IMR-90 (cell line): ENCODE measurements around the gene PDCD6IP. TPM values are rescaled to one million over a fixed set of nuclear protein-coding genes. Genes with fewer than 3 reads are reported as not detected.

Experiments
- ATAC-seq: fragments of 200-7000 bp; cut with Tn5 transposase; 2 replicates; pipeline ENCODE4 v1.9.1; 2020; ENCODE audit warnings: low read depth, mild to moderate bottlenecking, moderate library complexity
- BruUV-seq: library from RNA; stranded (reverse); fragments of 400-500 nt; replicated peaks from 2 replicates; lab custom pipeline; 2021; lab: Mats Ljungman, UMichigan
- CTCF ChIA-PET: fragments of 300-600 bp; formaldehyde crosslinking; extraction: SDS; loops from one replicate; lab custom pipeline; 2021; ENCODE audit warnings: antibody characterized with exemption; lab: Yijun Ruan, JAX
- POLR2A ChIA-PET: fragments of 300-600 bp; sonication (Branson Sonifier 250); formaldehyde crosslinking; loops from one replicate; lab custom pipeline; 2022; ENCODE audit warnings: antibody characterized with exemption; ENCODE audit not compliant: unreplicated experiment; lab: Charles Lee
- DNase-seq: peaks from one replicate; pipeline ENCODE4 v3.0.0; 2013
- H2AFZ ChIP-seq: replicated peaks from 2 replicates; pipeline ENCODE3; 2013; ENCODE audit warnings: low read length, mild to moderate bottlenecking; ENCODE audit not compliant: poor library complexity
- H2AK5ac ChIP-seq: 2 replicates; pipeline ENCODE4 v1.6.1; 2013; ENCODE audit warnings: low read depth, low read length, inconsistent platforms
- H2AK9ac ChIP-seq: replicated peaks from 2 replicates; pipeline ENCODE3; 2013; ENCODE audit warnings: mild to moderate bottlenecking, low read depth, low read length, moderate library complexity; ENCODE audit not compliant: poor library complexity
- H2BK120ac ChIP-seq: 2 replicates; pipeline ENCODE4 v1.6.1; 2013; ENCODE audit warnings: low read depth, low read length, inconsistent platforms
- H2BK15ac ChIP-seq: 3 replicates; pipeline ENCODE4 v1.6.1; 2013; ENCODE audit warnings: low read depth, low read length, inconsistent platforms
- H2BK20ac ChIP-seq: 2 replicates; pipeline ENCODE4 v1.6.1; 2013; ENCODE audit warnings: low read depth, mild to moderate bottlenecking, inconsistent platforms, low read length, moderate library complexity
- H2BK5ac ChIP-seq: 2 replicates; pipeline ENCODE4 v1.6.1; 2013; ENCODE audit warnings: mild to moderate bottlenecking, low read depth, low read length, inconsistent platforms; ENCODE audit not compliant: poor library complexity, severe bottlenecking
- H3K14ac ChIP-seq: replicated peaks from 2 replicates; pipeline ENCODE4 v1.6.1; 2013; ENCODE audit warnings: low read depth, low read length, inconsistent platforms
- H3K18ac ChIP-seq: 2 replicates; pipeline ENCODE4 v1.6.1; 2013; ENCODE audit warnings: low read depth, low read length, control low read depth
- H3K23ac ChIP-seq: 2 replicates; pipeline ENCODE4 v1.6.1; 2013; ENCODE audit warnings: low read depth, low read length, inconsistent platforms
- H3K27ac ChIP-seq: 2 replicates; pipeline ENCODE4 v1.5.1; 2013; ENCODE audit warnings: mild to moderate bottlenecking, control low read depth, low read length; ENCODE audit not compliant: insufficient read depth
- H3K27me3 ChIP-seq: 2 replicates; pipeline ENCODE4 v1.6.1; 2013; ENCODE audit warnings: low read length; ENCODE audit not compliant: control insufficient read depth, insufficient read depth
- H3K36me3 ChIP-seq: 2 replicates; pipeline ENCODE4 v1.6.1; 2013; ENCODE audit warnings: low read length, mixed read lengths; ENCODE audit not compliant: control insufficient read depth, insufficient read depth
- H3K4ac ChIP-seq: 2 replicates; pipeline ENCODE4 v1.6.1; 2013; ENCODE audit warnings: low read depth, low read length, inconsistent platforms
- H3K4me1 ChIP-seq: 2 replicates; pipeline ENCODE4 v1.6.1; 2013; ENCODE audit warnings: low read length, mixed read lengths; ENCODE audit not compliant: control insufficient read depth, insufficient read depth
- H3K4me2 ChIP-seq: 2 replicates; pipeline ENCODE4 v1.6.1; 2013; ENCODE audit warnings: low read depth, mild to moderate bottlenecking, control low read depth, low read length, moderate library complexity
- H3K4me3 ChIP-seq: 2 replicates; pipeline ENCODE4 v1.5.1; 2013; ENCODE audit warnings: low read depth, mild to moderate bottlenecking, control low read depth, low read length, moderate library complexity; ENCODE audit not compliant: insufficient read depth
- H3K56ac ChIP-seq: 2 replicates; pipeline ENCODE4 v1.6.1; 2013; ENCODE audit warnings: low read length, inconsistent platforms; ENCODE audit not compliant: insufficient read depth; ENCODE audit errors: extremely low read depth
- H3K79me1 ChIP-seq, 2 experiments: 2 replicates each; pipeline ENCODE4 v1.6.1; 2013; ENCODE audit warnings: low read length in 2 of 2, inconsistent platforms in 1 of 2, low read depth in 1 of 2
- H3K9ac ChIP-seq: 2 replicates; pipeline ENCODE4 v1.6.1; 2013; ENCODE audit warnings: low read depth, low read length, control low read depth
- H3K9me1 ChIP-seq: 2 replicates; pipeline ENCODE4 v1.6.1; 2013; ENCODE audit warnings: low read length, inconsistent platforms; ENCODE audit not compliant: insufficient read depth
- H3K9me3 ChIP-seq: 2 replicates; pipeline ENCODE4 v1.6.1; 2013; ENCODE audit warnings: low read length; ENCODE audit not compliant: control insufficient read depth, insufficient read depth
- H4K20me1 ChIP-seq: 2 replicates; pipeline ENCODE4 v1.6.1; 2013; ENCODE audit warnings: low read length, inconsistent platforms; ENCODE audit not compliant: insufficient read depth
- H4K5ac ChIP-seq: 2 replicates; pipeline ENCODE4 v1.6.1; 2013; ENCODE audit warnings: mild to moderate bottlenecking, low read depth, low read length, control low read depth
- H4K8ac ChIP-seq, 2 experiments: 2 replicates each; pipeline ENCODE4 v1.6.1; 2013; ENCODE audit warnings: low read depth in 2 of 2, low read length in 2 of 2, control low read depth in 1 of 2, inconsistent platforms in 1 of 2
- H4K91ac ChIP-seq: 2 replicates; pipeline ENCODE4 v1.6.1; 2013; ENCODE audit warnings: low read depth, low read length, inconsistent platforms; ENCODE audit not compliant: insufficient read depth
- BHLHE40 ChIP-seq: fragments of 150-350 bp; IDR thresholded peaks from 2 replicates; pipeline ENCODE4 v1.6.1; 2016; ENCODE audit warnings: mild to moderate bottlenecking, low read depth, low read length
- CEBPB ChIP-seq: IDR thresholded peaks from 2 replicates; pipeline ENCODE4 v1.6.1; 2012; ENCODE audit warnings: low read depth, low read length, improper control_type of control experiment
- CHD1 ChIP-seq: IDR thresholded peaks from 2 replicates; pipeline ENCODE4 v1.6.1; 2012; ENCODE audit warnings: low read depth, low read length, improper control_type of control experiment
- FOS ChIP-seq: fragments of 150-350 bp; IDR thresholded peaks from 2 replicates; pipeline ENCODE4 v1.6.1; 2016; ENCODE audit warnings: low read depth, low read length
- MAZ ChIP-seq: IDR thresholded peaks from 2 replicates; pipeline ENCODE4 v1.6.1; 2012; ENCODE audit warnings: low read depth, mild to moderate bottlenecking, low read length, improper control_type of control experiment, moderate library complexity, borderline replicate concordance
- MXI1 ChIP-seq: IDR thresholded peaks from 2 replicates; pipeline ENCODE4 v1.6.1; 2012; ENCODE audit warnings: low read depth, mild to moderate bottlenecking, low read length, moderate library complexity, borderline replicate concordance
- POLR2A ChIP-seq: IDR thresholded peaks from 2 replicates; pipeline ENCODE4 v1.6.1; 2012; ENCODE audit warnings: mild to moderate bottlenecking, low read depth, low read length
- RAD21 ChIP-seq: IDR thresholded peaks from 2 replicates; pipeline ENCODE4 v1.6.1; 2012; ENCODE audit warnings: low read length, improper control_type of control experiment
- RCOR1 ChIP-seq: IDR thresholded peaks from 2 replicates; pipeline ENCODE4 v1.6.1; 2012; ENCODE audit warnings: mild to moderate bottlenecking, low read length, improper control_type of control experiment; ENCODE audit not compliant: insufficient replicate concordance
- RFX5 ChIP-seq: IDR thresholded peaks from 2 replicates; pipeline ENCODE4 v1.8.0; 2012; ENCODE audit warnings: low read depth, mild to moderate bottlenecking, low read length, moderate library complexity
- SMC3 ChIP-seq: fragments of 150-350 bp; IDR thresholded peaks from 2 replicates; pipeline ENCODE4 v1.6.1; 2016; ENCODE audit warnings: low read depth, mild to moderate bottlenecking, antibody characterized with exemption, low read length, moderate library complexity
- USF2 ChIP-seq: fragments of 150-350 bp; IDR thresholded peaks from 2 replicates; pipeline ENCODE4 v1.6.1; 2017; ENCODE audit warnings: mild to moderate bottlenecking, antibody characterized with exemption, low read length, low read depth
- WGBS, 2 experiments: methylation state at CpG; one replicate each; pipeline versions ENCODE4 v1.1.5 to v1.1.7; 2013; ENCODE audit warnings: missing lambda C conversion rate in 2 of 2; ENCODE audit not compliant: insufficient read length in 1 of 2; ENCODE audit errors: extremely low coverage in 2 of 2; 5-methylcytosine and 5-hydroxymethylcytosine counted together
- dilution Hi-C: fragments of 300-500 bp; cut with HindIII; formaldehyde crosslinking; loops from one replicate; pipeline ENCODE4 v1.14.3; 2018; ENCODE audit warnings: low sequenced_read_pairs; ENCODE audit not compliant: unreplicated experiment
- in situ Hi-C: fragments of 300-500 bp; cut with MboI; formaldehyde crosslinking; loops from 3 replicates; pipeline ENCODE4 v1.14.3; 2019; ENCODE audit warnings: low sequenced_read_pairs, inconsistent platforms, mixed read lengths
- intact Hi-C: fragments of 100-400 bp; cut with micrococcal nuclease; formaldehyde crosslinking; loops from 2 replicates; pipeline ENCODE4 v1.10.0; 2022
- polyA plus RNA-seq, 3 experiments: library from polyadenylated mRNA; depleted of rRNA; stranded (reverse); fragments of >200 nt; gene quantifications; 2 replicates each; pipeline ENCODE4 v1.2.3, GENCODE V29; 2012; ENCODE audit warnings: low replicate concordance in 1 of 3
- total RNA-seq: library from RNA; depleted of rRNA; stranded (reverse); fragments of >200 nt; gene quantifications from 2 replicates; pipeline ENCODE4 v1.2.3, GENCODE V29; 2012
- TF ChIP-seq, protein P1 (sequence below): fragments of 150-350 bp; IDR thresholded peaks from 2 replicates; pipeline ENCODE4 v1.6.1; 2016; ENCODE audit warnings: low read depth, mild to moderate bottlenecking, low read length, moderate library complexity, borderline replicate concordance
- TF ChIP-seq, protein P2 (sequence below): conservative IDR thresholded peaks from 2 replicates; pipeline ENCODE4 v1.5.1; 2012; ENCODE audit warnings: mild to moderate bottlenecking, low read depth, low read length, improper control_type of control experiment

The PDCD6IP gene
- total and polyA plus RNA-seq, 2 of the 4 experiments (the other 2 are of a cell fraction) = 68.1 to 78.3 TPM

GRCh38 chr3:33881156-33882064, 83.0 kb downstream of the PDCD6IP start:
- Histone ChIP-seq H3K4me1 (peaks cover 3% of the 10 kb centered on the region; the same call in 1 of the 2 replicates), H3K9me1 (no peaks in the 10 kb centered on the region), H2BK15ac (no peak overlapping the region), H4K91ac (no peak overlapping the region), H3K9ac (no peak overlapping the region), H3K4me2 (no peak overlapping the region), H2BK120ac (no peak overlapping the region), H2BK5ac (no peak overlapping the region), H4K8ac (no peak overlapping the region), H2AK5ac (no peak overlapping the region), H3K4me3 (no peak overlapping the region), H3K4ac (no peak overlapping the region), H3K14ac (no peak overlapping the region), H3K56ac (no peak overlapping the region), H4K5ac (no peak overlapping the region), H2AFZ (no peak overlapping the region), H3K18ac (no peak overlapping the region), H4K20me1 (no peaks in the 10 kb centered on the region), H3K27me3 (no peaks in the 10 kb centered on the region), H2BK20ac (no peak overlapping the region), H3K27ac (no peak overlapping the region), H3K23ac (no peak overlapping the region), H3K9me3 (no peaks in the 10 kb centered on the region), H2AK9ac (no peak overlapping the region), H3K79me1 (no peaks in the 10 kb centered on the region), H3K36me3 (no peaks in the 10 kb centered on the region)
- POLR2A ChIA-PET = no interaction called here
- ATAC-seq = no peak
- BruUV-seq = no TSS peak
- 78% methylated on average over 7 of the region's 14 CpGs; no CpG with 5 or more reads in 1 of the 2 experiments for WGBS, 2 experiments
- DNase-seq = no peak
- CTCF ChIA-PET = interaction anchor here (0.6 kb wide), 2 partner anchors 12 to 37 kb away, joined by 4 to 6 read pairs; no protein-coding TSS in a partner anchor
- in situ Hi-C loops = no loop called here
- intact Hi-C loops = loop anchor here (5.0 kb wide), 2 partner anchors 101 to 381 kb away; no protein-coding TSS in a partner anchor
- dilution Hi-C loops = no loop called here
- TF ChIP-seq CHD1 (no peak), RCOR1 (no peak), RAD21 (no peak), MAZ (no peak), POLR2A (no peak), BHLHE40 (no peak), RFX5 (no peak), FOS (no peak), SMC3 (no peak), USF2 (no peak), MXI1 (no peak), CEBPB (no peak)
- TF ChIP-seq, protein P1, sequence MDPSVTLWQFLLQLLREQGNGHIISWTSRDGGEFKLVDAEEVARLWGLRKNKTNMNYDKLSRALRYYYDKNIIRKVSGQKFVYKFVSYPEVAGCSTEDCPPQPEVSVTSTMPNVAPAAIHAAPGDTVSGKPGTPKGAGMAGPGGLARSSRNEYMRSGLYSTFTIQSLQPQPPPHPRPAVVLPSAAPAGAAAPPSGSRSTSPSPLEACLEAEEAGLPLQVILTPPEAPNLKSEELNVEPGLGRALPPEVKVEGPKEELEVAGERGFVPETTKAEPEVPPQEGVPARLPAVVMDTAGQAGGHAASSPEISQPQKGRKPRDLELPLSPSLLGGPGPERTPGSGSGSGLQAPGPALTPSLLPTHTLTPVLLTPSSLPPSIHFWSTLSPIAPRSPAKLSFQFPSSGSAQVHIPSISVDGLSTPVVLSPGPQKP = no peak
- TF ChIP-seq, protein P2, sequence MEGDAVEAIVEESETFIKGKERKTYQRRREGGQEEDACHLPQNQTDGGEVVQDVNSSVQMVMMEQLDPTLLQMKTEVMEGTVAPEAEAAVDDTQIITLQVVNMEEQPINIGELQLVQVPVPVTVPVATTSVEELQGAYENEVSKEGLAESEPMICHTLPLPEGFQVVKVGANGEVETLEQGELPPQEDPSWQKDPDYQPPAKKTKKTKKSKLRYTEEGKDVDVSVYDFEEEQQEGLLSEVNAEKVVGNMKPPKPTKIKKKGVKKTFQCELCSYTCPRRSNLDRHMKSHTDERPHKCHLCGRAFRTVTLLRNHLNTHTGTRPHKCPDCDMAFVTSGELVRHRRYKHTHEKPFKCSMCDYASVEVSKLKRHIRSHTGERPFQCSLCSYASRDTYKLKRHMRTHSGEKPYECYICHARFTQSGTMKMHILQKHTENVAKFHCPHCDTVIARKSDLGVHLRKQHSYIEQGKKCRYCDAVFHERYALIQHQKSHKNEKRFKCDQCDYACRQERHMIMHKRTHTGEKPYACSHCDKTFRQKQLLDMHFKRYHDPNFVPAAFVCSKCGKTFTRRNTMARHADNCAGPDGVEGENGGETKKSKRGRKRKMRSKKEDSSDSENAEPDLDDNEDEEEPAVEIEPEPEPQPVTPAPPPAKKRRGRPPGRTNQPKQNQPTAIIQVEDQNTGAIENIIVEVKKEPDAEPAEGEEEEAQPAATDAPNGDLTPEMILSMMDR = no peak
